Activated CD8-positive, alpha-beta memory T cell treated with anti-CD3 and anti-CD28 coated beads, Interleukin-2, amount 10 ng/mL, durations not matched to agents 7 days and 5 days (primary cell): ENCODE data around the gene KIF12. TPM values are rescaled to one million over a fixed set of nuclear protein-coding genes. Genes with fewer than 3 reads are reported as not detected.
A peak's percentile ranks its signal among the peaks of the same experiment; 100 is the strongest.
"Not testable (repeated sequence)": the region's sequence is repeated elsewhere in the genome, so short reads cannot be mapped to it uniquely, and the experiment has no call there.

Experiments used
- ATAC-seq: fragments of 150-1000 bp; cut with Tn5 transposase; one replicate; pipeline ENCODE4 v1.10.0; 2021; ENCODE audit warnings: moderate library complexity
- CTCF ChIA-PET: fragments of 350-600 bp; sonication (Branson Sonifier 250); formaldehyde crosslinking; loops from one replicate; lab custom pipeline; 2021; ENCODE audit warnings: antibody characterized with exemption; lab: Charles Lee
- DNase-seq: peaks from one replicate; pipeline ENCODE4 v3.0.0-alpha.2; 2020
- H3K27ac Mint-ChIP-seq: one replicate; pipeline ENCODE4 v1.8.0; 2021; ENCODE audit warnings: mild to moderate bottlenecking, mixed read lengths
- H3K27me3 Mint-ChIP-seq: one replicate; pipeline ENCODE4 v1.8.0; 2021; ENCODE audit warnings: mixed read lengths
- H3K36me3 Mint-ChIP-seq: one replicate; pipeline ENCODE4 v1.8.0; 2021; ENCODE audit warnings: mild to moderate bottlenecking, mixed read lengths
- H3K4me1 Mint-ChIP-seq: one replicate; pipeline ENCODE4 v1.8.0; 2021; ENCODE audit warnings: mixed read lengths
- H3K4me3 Mint-ChIP-seq: one replicate; pipeline ENCODE4 v1.8.0; 2021; ENCODE audit warnings: mild to moderate bottlenecking, moderate library complexity, mixed read lengths
- H3K9me3 Mint-ChIP-seq: one replicate; pipeline ENCODE4 v1.8.0; 2022; ENCODE audit warnings: low read depth, mixed read lengths
- total RNA-seq, 2 experiments: library from RNA; stranded (reverse); gene quantifications; one replicate each; pipeline ENCODE4 v1.2.3, GENCODE V29; 2021

KIF12 gene
- total RNA-seq, 2 experiments from 2014 or later = not detected

DNA sequence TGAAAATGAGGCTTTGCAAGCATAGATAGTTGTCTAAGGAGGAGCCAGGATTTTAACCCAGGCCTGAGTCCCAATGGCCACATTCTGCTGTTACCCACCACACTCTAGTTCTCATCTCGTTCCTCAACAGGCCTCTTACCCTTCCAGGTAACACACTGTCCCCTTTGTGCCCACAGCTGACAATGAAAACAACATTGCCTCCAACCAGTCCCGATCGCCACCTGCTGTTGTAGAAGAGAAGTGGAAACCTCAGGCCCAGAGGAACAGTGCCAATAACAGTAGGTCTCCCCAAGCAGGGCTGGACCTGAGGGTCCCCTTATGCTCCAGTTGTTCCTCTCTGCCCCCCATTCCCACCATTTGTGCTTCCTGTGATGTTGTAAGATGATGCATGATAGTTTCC, 51.4 kb downstream of the KIF12 start:
- H3K4me1 Mint-ChIP-seq = no peaks in the 10 kb centered on the region
- H3K27ac Mint-ChIP-seq = no peak overlapping the region
- CTCF ChIA-PET = no interaction called here
- no peak overlapping the region for H3K4me3 Mint-ChIP-seq
- H3K9me3 Mint-ChIP-seq = no peaks in the 10 kb centered on the region
- peaks cover 12% of the 10 kb centered on the region for H3K27me3 Mint-ChIP-seq
- DNase-seq (peak; percentile 19), ATAC-seq (no peak)
- no peaks in the 10 kb centered on the region for H3K36me3 Mint-ChIP-seq

DNA sequence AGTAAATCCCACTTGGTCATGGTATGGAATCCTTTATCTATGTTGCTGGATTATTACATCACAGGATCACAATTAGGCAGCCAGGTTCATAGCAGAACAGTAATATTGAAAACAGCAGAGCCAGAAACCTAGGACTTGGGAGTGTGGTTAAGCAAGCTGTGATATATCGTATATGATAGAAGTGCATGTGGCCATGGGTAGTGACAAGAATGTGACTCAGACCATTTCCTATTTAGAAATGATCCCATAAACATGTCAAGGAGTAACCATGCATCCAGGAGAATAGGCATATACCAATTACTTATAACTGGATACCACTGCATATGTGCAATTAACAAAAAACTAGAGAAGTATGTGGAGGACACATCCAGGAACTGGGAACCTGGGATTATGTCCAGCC, 52.2 kb downstream of the KIF12 start:
- Mint-ChIP-seq H3K4me3 (no peak overlapping the region), H3K9me3 (no peaks in the 10 kb centered on the region), H3K27me3 (peaks cover 12% of the 10 kb centered on the region), H3K36me3 (no peaks in the 10 kb centered on the region), H3K27ac (no peak overlapping the region), H3K4me1 (no peaks in the 10 kb centered on the region)
- ATAC-seq = no peak
- no peak for DNase-seq
- CTCF ChIA-PET = no interaction called here

DNA sequence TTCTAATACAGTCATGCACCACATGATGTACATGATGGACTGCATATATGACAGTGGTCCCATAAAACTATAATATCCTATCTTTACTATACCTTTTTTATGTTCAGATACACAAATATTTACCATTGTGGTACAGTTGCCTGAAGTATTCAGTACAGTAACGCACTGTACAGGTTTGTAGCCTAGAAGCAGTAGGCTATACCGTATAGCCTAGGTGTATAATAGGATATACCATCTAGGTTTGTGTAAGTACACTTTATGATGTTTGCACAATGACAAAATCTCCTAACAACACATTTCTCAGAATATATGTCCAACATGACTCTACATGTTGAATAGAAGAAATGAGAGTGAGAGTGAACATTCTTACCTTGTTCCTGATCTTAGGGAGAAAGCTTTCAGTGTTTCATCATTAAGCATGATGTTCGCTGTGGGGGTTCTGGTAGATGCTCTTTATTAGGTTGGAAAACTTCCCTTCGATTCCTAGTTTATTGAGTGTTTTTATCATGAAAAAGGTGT, 52.8 kb downstream of the KIF12 start:
- DNase-seq (no peak), ATAC-seq (no peak)
- Mint-ChIP-seq H3K27me3 (peaks cover 12% of the 10 kb centered on the region), H3K9me3 (no peaks in the 10 kb centered on the region), H3K4me3 (no peak overlapping the region), H3K36me3 (no peaks in the 10 kb centered on the region), H3K4me1 (no peaks in the 10 kb centered on the region), H3K27ac (no peak overlapping the region)
- CTCF ChIA-PET = no interaction called here

DNA sequence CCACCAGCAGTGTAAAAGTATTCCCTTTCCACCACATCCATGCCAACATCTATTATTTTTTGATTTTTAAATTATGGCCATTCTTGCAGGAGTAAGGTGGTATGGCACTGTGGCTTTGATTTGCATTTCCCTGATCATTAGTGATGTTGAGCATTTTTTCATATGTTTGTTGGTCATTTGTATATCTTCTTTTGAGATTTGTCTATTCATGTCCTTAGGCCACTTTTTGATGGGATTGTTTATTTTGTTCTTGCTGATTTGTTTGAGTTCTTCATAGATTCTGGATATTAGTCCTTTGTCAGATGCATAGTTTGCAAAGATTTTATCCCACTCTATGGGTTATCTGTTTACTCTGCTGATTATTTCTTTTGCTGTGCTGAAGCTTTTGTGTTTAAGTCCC, 55.4 kb downstream of the KIF12 start:
- H3K27ac Mint-ChIP-seq, H3K9me3 Mint-ChIP-seq, CTCF ChIA-PET, DNase-seq, H3K4me1 Mint-ChIP-seq, H3K36me3 Mint-ChIP-seq, H3K4me3 Mint-ChIP-seq, ATAC-seq: not testable (repeated sequence)
- H3K27me3 Mint-ChIP-seq = peaks cover 12% of the 10 kb centered on the region

Other genes starting within 250 kb of the KIF12 start
- under 1 TPM; 0.54 to 0.79 TPM for gene ZNF618, start 223.0 kb downstream of the KIF12 start, total RNA-seq
- not detected for gene AMBP, start 21.0 kb downstream of the KIF12 start, total RNA-seq
- gene COL27A1, start 56.2 kb upstream of the KIF12 start, total RNA-seq = under 1 TPM; 0.15 to 0.30 TPM
- not detected for gene ORM1, start 223.8 kb upstream of the KIF12 start, total RNA-seq
- not detected for gene ORM2, start 230.6 kb upstream of the KIF12 start, total RNA-seq